ENCODE measurements around the gene PNLIP. TPM values are rescaled to one million over a fixed set of nuclear protein-coding genes. Genes with fewer than 3 reads are reported as not detected.

The PNLIP gene
- total RNA-seq, 4 donors from 2014 or later, result not detected

- H3K4me1 ChIP-seq, result no peaks in the 10 kb centered on the region
- no peak for TF ChIP-seq POLR2A (IDR thresholded peaks at IDR 0.05)
- no peak for TF ChIP-seq CTCF (IDR thresholded peaks at IDR 0.05)
- no peak for DNase-seq
- intact Hi-C loops (cut with DNase I), result no loop called here
- H3K4me3 ChIP-seq (replicated peaks in 1 of 3), result no peak overlapping the region
- no peak overlapping the region for H3K27ac ChIP-seq
- no peaks in the 10 kb centered on the region for H3K9me3 ChIP-seq
- no peaks in the 10 kb centered on the region for H3K27me3 ChIP-seq
- no peaks in the 10 kb centered on the region for H3K36me3 ChIP-seq
Measured at GRCh38 chr10:116538992-116539391, 6.7 kb upstream of the PNLIP start.

GRCh38 chr10:116540814-116541213 lies 4.9 kb upstream of the PNLIP start:
- intact Hi-C loops (cut with DNase I), result no loop called here
- no peak for TF ChIP-seq POLR2A (IDR thresholded peaks at IDR 0.05)
- no peak for TF ChIP-seq CTCF (IDR thresholded peaks at IDR 0.05)
- H3K4me1 ChIP-seq, result no peaks in the 10 kb centered on the region
- no peaks in the 10 kb centered on the region for H3K9me3 ChIP-seq
- 95% methylated on average over 2 of the region's 2 CpGs for WGBS, 2 donors
- no peak for DNase-seq
- H3K27me3 ChIP-seq, result no peaks in the 10 kb centered on the region
- no peaks in the 10 kb centered on the region for H3K36me3 ChIP-seq
- no peak overlapping the region for H3K4me3 ChIP-seq (replicated peaks in 1 of 3)
- H3K27ac ChIP-seq, result no peak overlapping the region

GRCh38 chr10:116542007-116542677 lies 3.6 kb upstream of the PNLIP start:
- no peaks in the 10 kb centered on the region for H3K27me3 ChIP-seq
- no peak overlapping the region for H3K4me3 ChIP-seq (replicated peaks in 1 of 3)
- no peak overlapping the region for H3K27ac ChIP-seq
- H3K9me3 ChIP-seq, result no peaks in the 10 kb centered on the region
- H3K36me3 ChIP-seq, result no peaks in the 10 kb centered on the region
- intact Hi-C loops (cut with DNase I), result no loop called here
- H3K4me1 ChIP-seq, result no peaks in the 10 kb centered on the region
- DNase-seq, result no peak
- TF ChIP-seq CTCF (IDR thresholded peaks at IDR 0.05) (no peak), POLR2A (IDR thresholded peaks at IDR 0.05) (no peak)

GRCh38 chr10:116545122-116545521 lies 609 bp upstream of the PNLIP start:
- no peak overlapping the region for H3K4me3 ChIP-seq (replicated peaks in 1 of 3)
- intact Hi-C loops (cut with DNase I), result no loop called here
- WGBS, 2 donors, result 79 to 83% methylated on average over 1 of the region's 1 CpG

GRCh38 chr10:116548301-116548700 lies 2.6 kb downstream of the PNLIP start:
- Histone ChIP-seq H3K4me1 (no peaks in the 10 kb centered on the region), H3K27me3 (no peaks in the 10 kb centered on the region), H3K9me3 (no peaks in the 10 kb centered on the region), H3K36me3 (no peaks in the 10 kb centered on the region), H3K27ac (no peak overlapping the region), H3K4me3 (replicated peaks in 1 of 3) (no peak overlapping the region)
- no peak for DNase-seq
- TF ChIP-seq POLR2A (IDR thresholded peaks at IDR 0.05), result no peak
- no peak for TF ChIP-seq CTCF (IDR thresholded peaks at IDR 0.05)
- WGBS, 2 donors, result 85 to 87% methylated on average over 5 of the region's 5 CpGs
- intact Hi-C loops (cut with DNase I), result no loop called here

More at GRCh38 chr10:116545122-116545521, 609 bp upstream of the PNLIP start:
- Histone ChIP-seq H3K36me3 (no peaks in the 10 kb centered on the region), H3K9me3 (no peaks in the 10 kb centered on the region), H3K27me3 (no peaks in the 10 kb centered on the region), H3K27ac (no peak overlapping the region), H3K4me1 (no peaks in the 10 kb centered on the region)
- DNase-seq, result no peak
- no peak for TF ChIP-seq POLR2A (IDR thresholded peaks at IDR 0.05)
- no peak for TF ChIP-seq CTCF (IDR thresholded peaks at IDR 0.05)
